Endodermal cell (in vitro differentiated cells): ENCODE measurements around the gene DENND4B. TPM values are rescaled to one million over a fixed set of nuclear protein-coding genes. Genes with fewer than 3 reads are reported as not detected.

Experiments
- DNase-seq: peaks from one replicate; pipeline ENCODE4 v3.0.0-alpha.2; 2017
- H3K27ac ChIP-seq: 2 replicates; pipeline ENCODE4 v1.5.1; 2013; ENCODE audit warnings: mild to moderate bottlenecking, low read depth, low read length, moderate library complexity
- H3K27me3 ChIP-seq: 2 replicates; pipeline ENCODE4 v1.6.1; 2013; ENCODE audit warnings: mild to moderate bottlenecking, low read length, moderate library complexity; ENCODE audit not compliant: insufficient read depth, control insufficient read depth, poor library complexity, severe bottlenecking
- H3K36me3 ChIP-seq: 2 replicates; pipeline ENCODE4 v1.7.0; 2013; ENCODE audit warnings: mild to moderate bottlenecking, low read length, moderate library complexity; ENCODE audit not compliant: control insufficient read depth, insufficient read depth
- H3K4me1 ChIP-seq: one replicate; pipeline ENCODE4 v1.7.0; 2013; ENCODE audit warnings: low read length; ENCODE audit not compliant: control insufficient read depth, insufficient read depth
- H3K4me3 ChIP-seq: 2 replicates; pipeline ENCODE4 v1.5.1; 2013; ENCODE audit warnings: mild to moderate bottlenecking, low read length, moderate library complexity
- H3K9ac ChIP-seq: 2 replicates; pipeline ENCODE4 v1.6.1; 2013; ENCODE audit warnings: mild to moderate bottlenecking, low read length, moderate library complexity; ENCODE audit not compliant: poor library complexity, severe bottlenecking; ENCODE audit errors: extremely low read depth
- H3K9me3 ChIP-seq: 2 replicates; pipeline ENCODE4 v1.6.1; 2013; ENCODE audit warnings: mild to moderate bottlenecking, low read length, moderate library complexity; ENCODE audit not compliant: control insufficient read depth
- H3K27ac Mint-ChIP-seq: 2 replicates; pipeline ENCODE4 v1.8.0; 2020; ENCODE audit warnings: mixed read lengths
- H3K27me3 Mint-ChIP-seq: 2 replicates; pipeline ENCODE4 v1.8.0; 2021; ENCODE audit warnings: mild to moderate bottlenecking, mixed read lengths; ENCODE audit not compliant: insufficient read depth
- H3K36me3 Mint-ChIP-seq: 2 replicates; pipeline ENCODE4 v1.8.0; 2020; ENCODE audit warnings: low read depth, mixed read lengths
- H3K4me1 Mint-ChIP-seq: 2 replicates; pipeline ENCODE4 v1.8.0; 2020; ENCODE audit warnings: mixed read lengths
- H3K4me3 Mint-ChIP-seq: 2 replicates; pipeline ENCODE4 v1.8.0; 2020; ENCODE audit warnings: mild to moderate bottlenecking, moderate library complexity, mixed read lengths
- H3K9me3 Mint-ChIP-seq: 2 replicates; pipeline ENCODE4 v1.8.0; 2020; ENCODE audit warnings: mild to moderate bottlenecking, mixed read lengths
- CTCF ChIP-seq: fragments of 200-600 bp; sonication (generic); conservative IDR thresholded peaks from 2 replicates; pipeline ENCODE4 v1.5.0; 2021; ENCODE audit warnings: antibody characterized with exemption, mild to moderate bottlenecking
- WGBS, 2 experiments: methylation state at CpG; one replicate each; pipeline versions ENCODE4 v1.1.5 to v1.1.7; 2013; ENCODE audit warnings: missing lambda C conversion rate in 2 of 2, mixed read lengths in 1 of 2; ENCODE audit not compliant: insufficient coverage in 1 of 2, insufficient read length in 1 of 2; 5-methylcytosine and 5-hydroxymethylcytosine counted together
- total RNA-seq, 2 donors: library from RNA; stranded (reverse); fragmentation: NEBNext Ultra II Directional in 1 of 2; extraction: Animal tissue kit (Norgen Biotek cat#: 25700) in 1 of 2; gene quantifications; 2 replicates in 1 of 2; 3 replicates in 1 of 2; pipeline ENCODE4 v1.2.1, GENCODE V29; 2021

The DENND4B gene
- total RNA-seq, 2 donors from 2014 or later, result 89.5 to 115 TPM

DNA sequence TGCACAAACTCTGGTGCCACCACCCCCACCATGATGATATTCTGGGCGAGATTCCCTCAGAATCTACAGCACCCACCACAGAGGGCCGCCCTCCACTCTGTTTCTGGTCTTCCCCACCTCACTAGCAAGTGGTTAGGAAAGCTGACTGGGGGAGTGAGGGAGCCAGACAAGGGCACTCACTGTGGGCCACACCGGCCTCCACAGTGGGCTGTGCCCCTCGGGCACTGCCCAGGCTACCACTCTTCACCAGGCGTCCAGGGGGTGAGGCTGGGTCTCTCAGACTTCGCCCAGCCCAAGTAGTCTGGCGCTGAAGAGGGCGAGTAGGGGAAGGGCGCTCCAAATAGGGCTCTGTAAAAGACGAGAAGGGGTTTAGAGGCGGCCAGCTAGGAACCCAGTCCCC is 12.6 kb downstream of the DENND4B start:
- no peak overlapping the region for H3K9ac ChIP-seq
- Mint-ChIP-seq H3K4me1 (no peaks in the 10 kb centered on the region), H3K27ac (no peak overlapping the region), H3K27me3 (no peaks in the 10 kb centered on the region), H3K4me3 (no peak overlapping the region), H3K36me3 (peaks cover 68% of the 10 kb centered on the region), H3K9me3 (no peaks in the 10 kb centered on the region)
- no peak for TF ChIP-seq CTCF
- no peak overlapping the region for H3K4me3 ChIP-seq
- H3K27me3 ChIP-seq, result no peaks in the 10 kb centered on the region
- no peaks in the 10 kb centered on the region for H3K9me3 ChIP-seq
- WGBS, 2 experiments, result 93 to 94% methylated on average over 7 to 11 of the region's 11 CpGs
- H3K4me1 ChIP-seq, result no peaks in the 10 kb centered on the region
- no peak for DNase-seq
- peaks cover 44% of the 10 kb centered on the region for H3K36me3 ChIP-seq
- no peak overlapping the region for H3K27ac ChIP-seq

DNA sequence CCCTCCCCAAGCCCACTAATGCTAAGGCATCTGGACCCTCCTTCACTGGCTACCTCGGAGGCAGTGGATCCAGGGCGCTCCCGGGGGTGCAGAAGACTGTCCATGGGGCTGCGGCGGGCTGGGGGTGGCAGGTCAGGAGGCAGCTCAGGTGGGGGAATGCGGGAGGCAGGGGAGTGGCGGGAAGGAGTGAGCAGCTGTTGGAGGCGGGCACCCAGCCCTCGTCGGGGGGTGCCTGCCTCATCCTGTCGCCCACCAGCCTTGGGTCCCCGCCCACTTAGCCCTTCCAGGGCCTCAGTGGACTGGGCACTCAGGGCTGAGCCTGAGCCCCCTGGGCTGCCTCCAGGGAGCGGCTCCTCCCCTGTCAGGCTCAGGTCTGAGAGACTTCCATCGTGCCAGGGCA is 13.1 kb downstream of the DENND4B start:
- WGBS, 2 experiments, result 88 to 95% methylated on average over 4 to 14 of the region's 14 CpGs
- Mint-ChIP-seq H3K4me3 (no peak overlapping the region), H3K27ac (no peak overlapping the region), H3K4me1 (no peaks in the 10 kb centered on the region), H3K9me3 (no peaks in the 10 kb centered on the region), H3K27me3 (no peaks in the 10 kb centered on the region), H3K36me3 (peaks cover 64% of the 10 kb centered on the region)
- H3K4me1 ChIP-seq, result no peaks in the 10 kb centered on the region
- H3K36me3 ChIP-seq, result peaks cover 44% of the 10 kb centered on the region
- DNase-seq, result no peak
- no peak overlapping the region for H3K9ac ChIP-seq
- no peaks in the 10 kb centered on the region for H3K27me3 ChIP-seq
- no peak overlapping the region for H3K4me3 ChIP-seq
- H3K27ac ChIP-seq, result no peak overlapping the region
- no peaks in the 10 kb centered on the region for H3K9me3 ChIP-seq
- no peak for TF ChIP-seq CTCF

DNA sequence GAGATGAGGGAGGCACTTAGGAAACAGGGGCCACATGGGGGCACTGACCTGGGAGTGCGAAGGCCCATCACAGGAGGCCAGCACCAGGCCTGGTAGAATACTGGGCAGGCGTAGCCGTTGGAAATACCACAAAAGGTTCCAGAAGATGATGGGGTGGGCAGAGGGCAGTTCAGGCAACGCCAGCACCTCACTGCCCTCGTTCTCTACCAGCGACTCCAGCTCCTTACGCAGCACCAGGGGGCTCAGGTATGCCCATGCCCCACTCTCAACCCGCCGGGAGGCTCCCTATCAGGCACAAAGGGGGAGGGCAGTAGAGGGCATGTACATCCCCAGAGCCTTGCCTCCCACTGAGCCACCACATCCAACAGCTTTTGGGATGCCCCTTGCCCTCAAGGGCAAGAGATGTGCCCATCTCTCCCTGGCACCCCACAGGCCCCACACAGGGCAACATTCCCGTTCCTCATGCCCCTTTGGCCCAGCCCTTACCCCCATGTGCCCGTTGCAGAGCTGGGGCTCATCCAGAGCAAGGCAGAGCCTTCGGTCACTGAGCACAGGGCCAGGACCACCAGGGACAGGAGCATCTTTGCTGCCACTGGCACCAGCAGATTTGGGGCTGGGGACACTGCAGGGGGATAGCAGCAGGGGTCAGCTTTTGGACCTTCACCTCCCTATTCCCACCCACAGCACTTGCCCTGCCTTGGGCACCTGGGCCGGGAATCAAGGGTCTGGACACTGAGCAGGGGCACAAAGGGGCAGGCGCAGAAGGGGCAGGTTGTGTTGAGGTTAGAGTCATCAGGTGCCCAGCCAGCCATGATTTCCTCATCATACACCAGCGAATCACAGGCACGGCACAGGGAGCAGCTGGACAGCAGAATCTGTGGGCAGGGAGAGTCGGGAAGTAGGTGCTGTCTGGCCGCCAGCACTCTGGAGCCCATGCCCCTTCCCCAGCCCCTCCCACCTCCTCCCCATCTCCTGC is 14.1 kb downstream of the DENND4B start:
- no peaks in the 10 kb centered on the region for H3K4me1 ChIP-seq
- WGBS, 2 experiments, result 93 to 99% methylated on average over 13 to 17 of the region's 18 CpGs
- Mint-ChIP-seq H3K36me3 (peaks cover 60% of the 10 kb centered on the region), H3K4me3 (no peak overlapping the region), H3K4me1 (no peaks in the 10 kb centered on the region), H3K27me3 (no peaks in the 10 kb centered on the region), H3K9me3 (no peaks in the 10 kb centered on the region), H3K27ac (peak overlapping the region; percentile 35)
- H3K27ac ChIP-seq, result no peak overlapping the region
- no peaks in the 10 kb centered on the region for H3K27me3 ChIP-seq
- H3K36me3 ChIP-seq, result peaks cover 37% of the 10 kb centered on the region
- no peaks in the 10 kb centered on the region for H3K9me3 ChIP-seq
- no peak overlapping the region for H3K9ac ChIP-seq
- no peak for DNase-seq
- H3K4me3 ChIP-seq, result no peak overlapping the region
- no peak for TF ChIP-seq CTCF
